Endothelial cell of umbilical vein (primary cell): ENCODE results near the gene NKX2-8. TPM values are rescaled to one million over a fixed set of nuclear protein-coding genes. Genes with fewer than 3 reads are reported as not detected.

Experiments used
- BruUV-seq: library from RNA; stranded (reverse); fragments of 400-500 nt; replicated peaks from 2 replicates; lab custom pipeline; 2021; lab: Mats Ljungman, UMichigan
- CTCF ChIA-PET: fragments of 300-600, 350-600 bp; sonication (Branson Sonifier 250); formaldehyde crosslinking; loops from one replicate; lab custom pipeline; 2021; ENCODE audit warnings: antibody characterized with exemption, inconsistent platforms; lab: Charles Lee
- POLR2A ChIA-PET: fragments of 300-600, 350-600 bp; sonication (Branson Sonifier 250); formaldehyde crosslinking; loops from one replicate; lab custom pipeline; 2021; ENCODE audit warnings: antibody characterized with exemption, inconsistent platforms; lab: Charles Lee
- DNase-seq: peaks from one replicate; pipeline ENCODE4 v3.0.0-alpha.2; 2011; ENCODE audit warnings: low read depth, low spot score
- FAIRE-seq: peaks from 2 replicates; lab custom pipeline; 2011; peaks lifted over from hg19 to GRCh38; lab: Jason Lieb, UNC
- H2AFZ ChIP-seq: 2 replicates; pipeline ENCODE4 v1.6.0; 2012; ENCODE audit warnings: low read depth, low read length, control low read depth, inconsistent platforms
- H3K27ac ChIP-seq: 2 replicates; pipeline ENCODE4 v1.5.1; 2011; ENCODE audit warnings: low read depth, mild to moderate bottlenecking, control low read depth, low read length, moderate library complexity; ENCODE audit not compliant: insufficient read depth
- H3K27me3 ChIP-seq, 2 experiments: 2 replicates each; pipeline versions ENCODE4 v1.6.0 to v1.6.1; 2011; ENCODE audit warnings: low read length in 2 of 2, mixed read lengths in 1 of 2; ENCODE audit not compliant: control insufficient read depth in 2 of 2, insufficient read depth in 2 of 2
- H3K36me3 ChIP-seq, 2 experiments: 2 replicates in 1 of 2; 3 replicates in 1 of 2; pipeline ENCODE4 v1.5.1; 2011; ENCODE audit warnings: low read length in 2 of 2, mild to moderate bottlenecking in 1 of 2, moderate library complexity in 1 of 2; ENCODE audit not compliant: control insufficient read depth in 2 of 2, insufficient read depth in 2 of 2; ENCODE audit errors: extremely low read depth in 1 of 2
- H3K4me1 ChIP-seq: 3 replicates; pipeline ENCODE4 v1.5.1; 2011; ENCODE audit warnings: mild to moderate bottlenecking, low read length; ENCODE audit not compliant: control insufficient read depth, insufficient read depth; ENCODE audit errors: extremely low read depth
- H3K4me2 ChIP-seq: 2 replicates; pipeline ENCODE4 v1.6.1; 2011; ENCODE audit warnings: low read length, control low read depth, mixed read lengths; ENCODE audit not compliant: insufficient read depth
- H3K4me3 ChIP-seq, 3 experiments: fragments of 200-600 bp in 1 of 3; sonication (generic), shearing (Covaris generic) in 1 of 3; replicated peaks in 1 of 3; 2 replicates each; pipeline ENCODE4 v1.5.1; 2011 to 2016; ENCODE audit warnings: control low read depth in 3 of 3, low read length in 3 of 3, mild to moderate bottlenecking in 2 of 3, inconsistent platforms in 1 of 3, low read depth in 1 of 3, moderate library complexity in 1 of 3; ENCODE audit not compliant: insufficient read depth in 1 of 3
- H3K79me2 ChIP-seq: 2 replicates; pipeline ENCODE4 v1.6.0; 2012; ENCODE audit warnings: low read length, inconsistent platforms; ENCODE audit not compliant: control insufficient read depth, insufficient read depth
- H3K9ac ChIP-seq: replicated peaks from 2 replicates; pipeline ENCODE3; 2011; ENCODE audit warnings: low read length, control low read depth; ENCODE audit not compliant: insufficient read depth; ENCODE audit errors: extremely low read depth
- H3K9me1 ChIP-seq: replicated peaks from 3 replicates; pipeline ENCODE4 v1.6.0; 2011; ENCODE audit warnings: mild to moderate bottlenecking, low read length; ENCODE audit not compliant: control insufficient read depth, insufficient read depth; ENCODE audit errors: extremely low read depth
- H3K9me3 ChIP-seq: replicated peaks from 2 replicates; pipeline ENCODE4 v1.5.1; 2012; ENCODE audit warnings: low read length, inconsistent platforms; ENCODE audit not compliant: control insufficient read depth, insufficient read depth
- H4K20me1 ChIP-seq: replicated peaks from 2 replicates; pipeline ENCODE3; 2011; ENCODE audit warnings: mild to moderate bottlenecking, low read length; ENCODE audit not compliant: control insufficient read depth, insufficient read depth; ENCODE audit errors: extremely low read depth
- EZH2 ChIP-seq: IDR thresholded peaks from 2 replicates; pipeline ENCODE4 v1.6.1; 2012; ENCODE audit warnings: borderline replicate concordance, low read depth, mild to moderate bottlenecking, moderate library complexity, low read length, inconsistent platforms; ENCODE audit not compliant: severe bottlenecking
- FOS ChIP-seq: IDR thresholded peaks from 2 replicates; pipeline ENCODE4 v1.6.1; 2011; ENCODE audit warnings: mild to moderate bottlenecking, low read length, moderate library complexity, borderline replicate concordance; ENCODE audit not compliant: insufficient read depth
- GATA2 ChIP-seq: IDR thresholded peaks from 2 replicates; pipeline ENCODE4 v1.7.0; 2011; ENCODE audit warnings: low read depth, mild to moderate bottlenecking, moderate library complexity, mixed read lengths, low read length; ENCODE audit not compliant: insufficient read length, insufficient read depth
- JUN ChIP-seq: IDR thresholded peaks from 2 replicates; pipeline ENCODE4 v1.6.1; 2011; ENCODE audit warnings: borderline replicate concordance, low read depth; ENCODE audit not compliant: insufficient read length, insufficient read depth
- MAX ChIP-seq: IDR thresholded peaks from 2 replicates; pipeline ENCODE4 v1.6.1; 2011; ENCODE audit not compliant: insufficient read depth, insufficient read length
- MYC ChIP-seq: IDR thresholded peaks from one replicate; pipeline ENCODE4 v1.6.1; 2011; ENCODE audit warnings: mild to moderate bottlenecking, low read depth, low read length
- POLR2A ChIP-seq: IDR thresholded peaks from 2 replicates; pipeline ENCODE4 v1.6.1; 2012; ENCODE audit warnings: low read depth, mild to moderate bottlenecking, control low read depth, low read length
- POLR2AphosphoS5 ChIP-seq: IDR thresholded peaks from 2 replicates; pipeline ENCODE4 v1.6.1; 2012; ENCODE audit warnings: low read depth, mild to moderate bottlenecking, control low read depth, low read length, moderate library complexity; ENCODE audit not compliant: insufficient read depth
- dilution Hi-C: fragments of 300-500 bp; cut with MboI; formaldehyde crosslinking; loops from one replicate; pipeline ENCODE4 v1.15.0; 2019; ENCODE audit warnings: low sequenced_read_pairs; ENCODE audit not compliant: extremely low pct_ligation_motif_present
- intact Hi-C: fragments of 100-400 bp; cut with micrococcal nuclease; formaldehyde crosslinking; loops from one replicate; pipeline ENCODE4 v1.10.0; 2022
- polyA plus RNA-seq, 4 experiments: library from polyadenylated mRNA; depleted of rRNA in 3 of 4; stranded (reverse) in 3 of 4; unstranded in 1 of 4; fragments of >200 nt; gene quantifications; 2 replicates each; pipeline versions ENCODE4 v1.2.1 to v1.2.3, GENCODE V29; 2011 to 2012; ENCODE audit warnings: missing spikeins in 1 of 4
- total RNA-seq: library from RNA; stranded (reverse); gene quantifications from 2 replicates; pipeline ENCODE4 v1.2.3, GENCODE V29; 2021
- TF ChIP-seq, protein P1 (sequence below), 2 donors: IDR thresholded peaks; 1 replicate in 1 of 2; 2 replicates in 1 of 2; pipeline ENCODE4 v1.5.1; 2011; ENCODE audit warnings: low read length in 2 of 2, mild to moderate bottlenecking in 2 of 2, moderate library complexity in 2 of 2, control low read depth in 1 of 2, inconsistent platforms in 1 of 2, low read depth in 1 of 2; ENCODE audit not compliant: insufficient read depth in 1 of 2; ENCODE audit errors: extremely low read depth in 1 of 2

Gene NKX2-8
- total and polyA plus RNA-seq, 2 donors (not counting 3 experiments of a cell fraction or from before 2014, with no cell fraction given) = not detected

- no peaks in the 10 kb centered on the region for H3K36me3 ChIP-seq
- DNase-seq = no peak
- no peaks in the 10 kb centered on the region for H3K9me3 ChIP-seq
- H3K4me3 ChIP-seq = no peak overlapping the region
- intact Hi-C loops = no loop called here
- dilution Hi-C loops = no loop called here
- no TSS peak for BruUV-seq
- TF ChIP-seq POLR2AphosphoS5 (no peak), MYC (no peak), JUN (no peak), FOS (no peak)
- TF ChIP-seq, protein P1, sequence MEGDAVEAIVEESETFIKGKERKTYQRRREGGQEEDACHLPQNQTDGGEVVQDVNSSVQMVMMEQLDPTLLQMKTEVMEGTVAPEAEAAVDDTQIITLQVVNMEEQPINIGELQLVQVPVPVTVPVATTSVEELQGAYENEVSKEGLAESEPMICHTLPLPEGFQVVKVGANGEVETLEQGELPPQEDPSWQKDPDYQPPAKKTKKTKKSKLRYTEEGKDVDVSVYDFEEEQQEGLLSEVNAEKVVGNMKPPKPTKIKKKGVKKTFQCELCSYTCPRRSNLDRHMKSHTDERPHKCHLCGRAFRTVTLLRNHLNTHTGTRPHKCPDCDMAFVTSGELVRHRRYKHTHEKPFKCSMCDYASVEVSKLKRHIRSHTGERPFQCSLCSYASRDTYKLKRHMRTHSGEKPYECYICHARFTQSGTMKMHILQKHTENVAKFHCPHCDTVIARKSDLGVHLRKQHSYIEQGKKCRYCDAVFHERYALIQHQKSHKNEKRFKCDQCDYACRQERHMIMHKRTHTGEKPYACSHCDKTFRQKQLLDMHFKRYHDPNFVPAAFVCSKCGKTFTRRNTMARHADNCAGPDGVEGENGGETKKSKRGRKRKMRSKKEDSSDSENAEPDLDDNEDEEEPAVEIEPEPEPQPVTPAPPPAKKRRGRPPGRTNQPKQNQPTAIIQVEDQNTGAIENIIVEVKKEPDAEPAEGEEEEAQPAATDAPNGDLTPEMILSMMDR (IDR thresholded peaks at IDR 0.05; ENCODE audit: extremely low read depth in 1 of 2, insufficient read depth in 1 of 2, low read depth in 1 of 2, low read length in 2 of 2) = no peak
- no peak for FAIRE-seq
- no peak overlapping the region for H3K27ac ChIP-seq
- no peak overlapping the region for H3K9ac ChIP-seq
- no peaks in the 10 kb centered on the region for H4K20me1 ChIP-seq
- no peak overlapping the region for H3K4me2 ChIP-seq
- no peak overlapping the region for H2AFZ ChIP-seq
- no peaks in the 10 kb centered on the region for H3K9me1 ChIP-seq
- no peaks in the 10 kb centered on the region for H3K4me1 ChIP-seq
- CTCF ChIA-PET = interaction anchor here (0.6 to 1.1 kb wide), 2 partner anchors 217 to 523 kb away, joined by 3 to 4 read pairs; no protein-coding TSS in a partner anchor
- POLR2A ChIA-PET = no interaction called here
- no peaks in the 10 kb centered on the region for H3K79me2 ChIP-seq
- H3K27me3 ChIP-seq = peaks cover 26 to 48% of the 10 kb centered on the region in 2 experiments
Observed at GRCh38 chr14:36591482-36591881, 9.1 kb upstream of the NKX2-8 start.

- peaks cover 40 to 70% of the 10 kb centered on the region in 2 experiments for H3K27me3 ChIP-seq
Observed at GRCh38 chr14:36588788-36589187, 6.4 kb upstream of the NKX2-8 start.

More at GRCh38 chr14:36588788-36589187, 6.4 kb upstream of the NKX2-8 start:
- no peak overlapping the region for H3K4me2 ChIP-seq
- H3K27ac ChIP-seq = no peak overlapping the region
- DNase-seq = no peak
- TF ChIP-seq, protein P1 (IDR thresholded peaks at IDR 0.05; ENCODE audit: extremely low read depth in 1 of 2, insufficient read depth in 1 of 2, low read depth in 1 of 2, low read length in 2 of 2) = no peak
- TF ChIP-seq GATA2 = no peak
- no peak for TF ChIP-seq MYC
- no peak for TF ChIP-seq JUN
- no peak for TF ChIP-seq POLR2AphosphoS5
- TF ChIP-seq POLR2A = no peak
- no peak for TF ChIP-seq MAX
- TF ChIP-seq EZH2 = no peak
- no peak for TF ChIP-seq FOS
- no peak for FAIRE-seq
- BruUV-seq = no TSS peak
- no peaks in the 10 kb centered on the region for H3K79me2 ChIP-seq
- no peak overlapping the region for H3K4me3 ChIP-seq
- H2AFZ ChIP-seq = no peak overlapping the region
- H4K20me1 ChIP-seq = no peaks in the 10 kb centered on the region
- intact Hi-C loops (no loop called here), dilution Hi-C loops (no loop called here)
- H3K9ac ChIP-seq = no peak overlapping the region
- no peaks in the 10 kb centered on the region for H3K36me3 ChIP-seq
- CTCF ChIA-PET = interaction anchor here (0.7 to 1.4 kb wide), 4 partner anchors 12 to 35 kb away, joined by 3 read pairs; no protein-coding TSS in a partner anchor
- H3K9me1 ChIP-seq = no peaks in the 10 kb centered on the region
- no peaks in the 10 kb centered on the region for H3K4me1 ChIP-seq
- no peaks in the 10 kb centered on the region for H3K9me3 ChIP-seq
- POLR2A ChIA-PET = no interaction called here
